Neural cell (in vitro differentiated cells): Measurements from ENCODE around the gene GGCT. TPM values are rescaled to one million over a fixed set of nuclear protein-coding genes. Genes with fewer than 3 reads are reported as not detected.

Experiments
- H2AFZ ChIP-seq: fragments of 200-600, 300-800 bp; sonication (generic), shearing (Covaris generic); 2 replicates; pipeline ENCODE4 v1.6.0; 2014; ENCODE audit warnings: low read depth, mild to moderate bottlenecking, antibody characterized with exemption, low read length, moderate library complexity
- H3F3A ChIP-seq: fragments of 200-600 bp; shearing (Covaris generic); 2 replicates; pipeline ENCODE4 v1.6.1; 2016; ENCODE audit warnings: mild to moderate bottlenecking, moderate library complexity, mixed read lengths, antibody characterized with exemption, low read length; ENCODE audit not compliant: insufficient read depth, poor library complexity, severe bottlenecking
- H3K27ac ChIP-seq: fragments of 200-600, 300-800 bp; sonication (generic), shearing (Covaris generic); 2 replicates; pipeline ENCODE4 v1.5.1; 2014; ENCODE audit warnings: mild to moderate bottlenecking, low read length, moderate library complexity
- H3K27me3 ChIP-seq: fragments of 300-800, 200-600 bp; sonication (generic), shearing (Covaris generic); 2 replicates; pipeline ENCODE4 v1.6.0; 2014; ENCODE audit warnings: mild to moderate bottlenecking, low read depth, low read length, moderate library complexity; ENCODE audit not compliant: insufficient read depth
- H3K36me3 ChIP-seq: fragments of 300-800, 200-600 bp; sonication (generic), shearing (Covaris generic); 2 replicates; pipeline ENCODE4 v1.5.1; 2014; ENCODE audit warnings: mild to moderate bottlenecking, antibody characterized with exemption, low read length, moderate library complexity; ENCODE audit not compliant: insufficient read depth
- H3K4me2 ChIP-seq: fragments of 300-800, 200-600 bp; sonication (generic), shearing (Covaris generic); 2 replicates; pipeline ENCODE4 v1.6.0; 2014; ENCODE audit warnings: mild to moderate bottlenecking, low read length
- H3K4me3 ChIP-seq: fragments of 300-800, 200-600 bp; sonication (generic), shearing (Covaris generic); 2 replicates; pipeline ENCODE4 v1.5.1; 2014; ENCODE audit warnings: mild to moderate bottlenecking, low read length, moderate library complexity
- H3K79me2 ChIP-seq: fragments of 200-600 bp; shearing (Covaris generic); replicated peaks from 2 replicates; pipeline ENCODE4 v1.6.0; 2014; ENCODE audit warnings: mild to moderate bottlenecking, low read length, moderate library complexity; ENCODE audit not compliant: insufficient read depth
- H3K9ac ChIP-seq: fragments of 300-800, 200-600 bp; sonication (generic), shearing (Covaris generic); 2 replicates; pipeline ENCODE4 v1.6.1; 2016; ENCODE audit warnings: mild to moderate bottlenecking, low read length, mixed read lengths
- H3K9me2 ChIP-seq: fragments of 200-600 bp; shearing (Covaris generic); 2 replicates; pipeline ENCODE4 v1.6.1; 2016; ENCODE audit warnings: mild to moderate bottlenecking, low read length, mixed read lengths; ENCODE audit not compliant: insufficient read depth
- H3K9me3 ChIP-seq: fragments of 200-600, 300-800 bp; sonication (generic), shearing (Covaris generic); 2 replicates; pipeline ENCODE4 v1.6.1; 2016; ENCODE audit warnings: mild to moderate bottlenecking, mixed run types, low read length, moderate library complexity, mixed read lengths
- H4K20me1 ChIP-seq: fragments of 200-600 bp; shearing (Covaris generic); 2 replicates; pipeline ENCODE4 v1.6.1; 2016; ENCODE audit warnings: mild to moderate bottlenecking, mixed run types; ENCODE audit not compliant: insufficient read depth
- EP300 ChIP-seq: fragments of 450-650 bp; conservative IDR thresholded peaks from 2 replicates; pipeline ENCODE4 v1.6.1; 2014; ENCODE audit warnings: antibody characterized with exemption, mild to moderate bottlenecking, moderate library complexity; ENCODE audit not compliant: poor library complexity, severe bottlenecking
- EZH2 ChIP-seq: fragments of 200-600, 300-800 bp; shearing (Covaris generic), sonication (generic); IDR thresholded peaks from 2 replicates; pipeline ENCODE4 v1.6.1; 2014; ENCODE audit warnings: antibody characterized with exemption, low read length, borderline replicate concordance, mild to moderate bottlenecking; ENCODE audit not compliant: insufficient read depth, poor library complexity, severe bottlenecking
- MXI1 ChIP-seq: fragments of 450-650 bp; conservative IDR thresholded peaks from 2 replicates; pipeline ENCODE4 v1.6.1; 2014; ENCODE audit warnings: antibody characterized with exemption, mild to moderate bottlenecking; ENCODE audit not compliant: poor library complexity, severe bottlenecking
- POLR2AphosphoS5 ChIP-seq: IDR thresholded peaks from 2 replicates; pipeline ENCODE4 v1.6.1; 2012
- RAD21 ChIP-seq: fragments of 450-650 bp; conservative IDR thresholded peaks from 2 replicates; pipeline ENCODE4 v1.6.1; 2014; ENCODE audit warnings: antibody characterized with exemption, mild to moderate bottlenecking, moderate library complexity
- SMC3 ChIP-seq: fragments of 450-650 bp; conservative IDR thresholded peaks from 2 replicates; pipeline ENCODE4 v1.6.1; 2014; ENCODE audit warnings: antibody characterized with exemption, mild to moderate bottlenecking, moderate library complexity; ENCODE audit not compliant: poor library complexity
- TAF1 ChIP-seq: IDR thresholded peaks from 2 replicates; pipeline ENCODE4 v1.6.1; 2012; ENCODE audit warnings: low read depth
- polyA plus RNA-seq: library from polyadenylated mRNA; depleted of rRNA; stranded (reverse); fragments of >200 nt; gene quantifications from 2 replicates; pipeline ENCODE4 v1.2.3, GENCODE V29; 2014
- TF ChIP-seq, protein P1 (sequence below): IDR thresholded peaks from 2 replicates; pipeline ENCODE4 v1.6.1; 2012; ENCODE audit warnings: borderline replicate concordance
- TF ChIP-seq, protein P2 (sequence below): fragments of 450-650 bp; IDR thresholded peaks from 2 replicates; pipeline ENCODE4 v1.5.1; 2014; ENCODE audit warnings: antibody characterized with exemption, mild to moderate bottlenecking, moderate library complexity; ENCODE audit not compliant: poor library complexity, severe bottlenecking

Gene GGCT
- polyA plus RNA-seq, 1 donor from 2014 or later, result 39.8 TPM

DNA sequence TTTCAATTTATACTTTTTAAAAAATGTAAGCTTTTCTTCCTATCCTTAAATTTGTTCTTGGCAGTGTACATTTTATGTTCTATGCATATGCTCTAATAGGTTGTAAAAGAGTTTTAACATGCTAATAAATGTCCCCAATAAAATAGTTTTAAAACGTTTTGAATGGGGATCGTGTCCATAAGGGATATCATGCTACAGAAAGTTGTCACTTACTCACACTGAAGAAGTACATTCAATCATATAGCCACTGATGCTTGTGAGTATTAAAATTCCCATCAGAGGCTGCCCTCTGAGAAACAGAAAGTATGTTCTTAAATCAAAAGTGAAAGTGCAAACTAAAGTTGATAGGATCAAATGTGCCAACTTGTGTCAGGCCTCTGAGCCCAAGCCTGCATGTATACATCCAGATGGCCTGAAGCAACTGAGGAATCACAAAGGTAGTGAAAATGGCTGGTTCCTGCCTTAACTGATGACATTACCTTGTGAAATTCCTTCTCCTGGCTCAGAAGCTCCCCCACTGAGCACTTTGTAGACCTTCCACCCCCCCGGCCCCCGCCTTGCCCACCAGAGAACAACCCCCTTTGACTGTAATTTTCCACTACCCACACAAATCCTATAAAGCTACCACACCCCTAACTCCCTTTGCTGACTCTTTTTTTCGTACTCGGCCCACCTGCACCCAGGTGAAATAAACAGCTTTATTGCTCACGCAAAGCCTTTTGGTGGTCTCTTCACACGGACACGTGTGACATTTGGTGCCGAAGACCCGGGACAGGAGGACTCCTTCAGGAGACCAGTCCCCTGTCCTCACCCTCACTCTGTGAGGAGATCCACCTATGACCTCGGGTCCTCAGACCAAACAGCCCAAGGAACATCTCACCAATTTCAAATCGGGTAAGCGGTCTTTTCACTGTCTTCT is 25.2 kb downstream of the GGCT start:
- no peaks in the 10 kb centered on the region for H3K79me2 ChIP-seq
- H3F3A ChIP-seq, result no peaks in the 10 kb centered on the region
- H3K4me3 ChIP-seq, result peak overlapping the region; percentile 88
- no peaks in the 10 kb centered on the region for H3K9me2 ChIP-seq
- H3K9me3 ChIP-seq, result no peaks in the 10 kb centered on the region
- no peak overlapping the region for H3K27ac ChIP-seq
- no peak overlapping the region for H2AFZ ChIP-seq
- TF ChIP-seq MXI1 (no peak), EZH2 (no peak), RAD21 (no peak), SMC3 (no peak), TAF1 (no peak), EP300 (no peak), POLR2AphosphoS5 (no peak)
- TF ChIP-seq, protein P1, sequence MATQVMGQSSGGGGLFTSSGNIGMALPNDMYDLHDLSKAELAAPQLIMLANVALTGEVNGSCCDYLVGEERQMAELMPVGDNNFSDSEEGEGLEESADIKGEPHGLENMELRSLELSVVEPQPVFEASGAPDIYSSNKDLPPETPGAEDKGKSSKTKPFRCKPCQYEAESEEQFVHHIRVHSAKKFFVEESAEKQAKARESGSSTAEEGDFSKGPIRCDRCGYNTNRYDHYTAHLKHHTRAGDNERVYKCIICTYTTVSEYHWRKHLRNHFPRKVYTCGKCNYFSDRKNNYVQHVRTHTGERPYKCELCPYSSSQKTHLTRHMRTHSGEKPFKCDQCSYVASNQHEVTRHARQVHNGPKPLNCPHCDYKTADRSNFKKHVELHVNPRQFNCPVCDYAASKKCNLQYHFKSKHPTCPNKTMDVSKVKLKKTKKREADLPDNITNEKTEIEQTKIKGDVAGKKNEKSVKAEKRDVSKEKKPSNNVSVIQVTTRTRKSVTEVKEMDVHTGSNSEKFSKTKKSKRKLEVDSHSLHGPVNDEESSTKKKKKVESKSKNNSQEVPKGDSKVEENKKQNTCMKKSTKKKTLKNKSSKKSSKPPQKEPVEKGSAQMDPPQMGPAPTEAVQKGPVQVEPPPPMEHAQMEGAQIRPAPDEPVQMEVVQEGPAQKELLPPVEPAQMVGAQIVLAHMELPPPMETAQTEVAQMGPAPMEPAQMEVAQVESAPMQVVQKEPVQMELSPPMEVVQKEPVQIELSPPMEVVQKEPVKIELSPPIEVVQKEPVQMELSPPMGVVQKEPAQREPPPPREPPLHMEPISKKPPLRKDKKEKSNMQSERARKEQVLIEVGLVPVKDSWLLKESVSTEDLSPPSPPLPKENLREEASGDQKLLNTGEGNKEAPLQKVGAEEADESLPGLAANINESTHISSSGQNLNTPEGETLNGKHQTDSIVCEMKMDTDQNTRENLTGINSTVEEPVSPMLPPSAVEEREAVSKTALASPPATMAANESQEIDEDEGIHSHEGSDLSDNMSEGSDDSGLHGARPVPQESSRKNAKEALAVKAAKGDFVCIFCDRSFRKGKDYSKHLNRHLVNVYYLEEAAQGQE, result no peak
- TF ChIP-seq, protein P2, sequence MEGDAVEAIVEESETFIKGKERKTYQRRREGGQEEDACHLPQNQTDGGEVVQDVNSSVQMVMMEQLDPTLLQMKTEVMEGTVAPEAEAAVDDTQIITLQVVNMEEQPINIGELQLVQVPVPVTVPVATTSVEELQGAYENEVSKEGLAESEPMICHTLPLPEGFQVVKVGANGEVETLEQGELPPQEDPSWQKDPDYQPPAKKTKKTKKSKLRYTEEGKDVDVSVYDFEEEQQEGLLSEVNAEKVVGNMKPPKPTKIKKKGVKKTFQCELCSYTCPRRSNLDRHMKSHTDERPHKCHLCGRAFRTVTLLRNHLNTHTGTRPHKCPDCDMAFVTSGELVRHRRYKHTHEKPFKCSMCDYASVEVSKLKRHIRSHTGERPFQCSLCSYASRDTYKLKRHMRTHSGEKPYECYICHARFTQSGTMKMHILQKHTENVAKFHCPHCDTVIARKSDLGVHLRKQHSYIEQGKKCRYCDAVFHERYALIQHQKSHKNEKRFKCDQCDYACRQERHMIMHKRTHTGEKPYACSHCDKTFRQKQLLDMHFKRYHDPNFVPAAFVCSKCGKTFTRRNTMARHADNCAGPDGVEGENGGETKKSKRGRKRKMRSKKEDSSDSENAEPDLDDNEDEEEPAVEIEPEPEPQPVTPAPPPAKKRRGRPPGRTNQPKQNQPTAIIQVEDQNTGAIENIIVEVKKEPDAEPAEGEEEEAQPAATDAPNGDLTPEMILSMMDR, result no peak
- no peaks in the 10 kb centered on the region for H3K36me3 ChIP-seq
- H3K27me3 ChIP-seq, result peaks cover 4% of the 10 kb centered on the region
- H4K20me1 ChIP-seq, result no peaks in the 10 kb centered on the region
- H3K9ac ChIP-seq, result no peak overlapping the region
- no peak overlapping the region for H3K4me2 ChIP-seq

DNA sequence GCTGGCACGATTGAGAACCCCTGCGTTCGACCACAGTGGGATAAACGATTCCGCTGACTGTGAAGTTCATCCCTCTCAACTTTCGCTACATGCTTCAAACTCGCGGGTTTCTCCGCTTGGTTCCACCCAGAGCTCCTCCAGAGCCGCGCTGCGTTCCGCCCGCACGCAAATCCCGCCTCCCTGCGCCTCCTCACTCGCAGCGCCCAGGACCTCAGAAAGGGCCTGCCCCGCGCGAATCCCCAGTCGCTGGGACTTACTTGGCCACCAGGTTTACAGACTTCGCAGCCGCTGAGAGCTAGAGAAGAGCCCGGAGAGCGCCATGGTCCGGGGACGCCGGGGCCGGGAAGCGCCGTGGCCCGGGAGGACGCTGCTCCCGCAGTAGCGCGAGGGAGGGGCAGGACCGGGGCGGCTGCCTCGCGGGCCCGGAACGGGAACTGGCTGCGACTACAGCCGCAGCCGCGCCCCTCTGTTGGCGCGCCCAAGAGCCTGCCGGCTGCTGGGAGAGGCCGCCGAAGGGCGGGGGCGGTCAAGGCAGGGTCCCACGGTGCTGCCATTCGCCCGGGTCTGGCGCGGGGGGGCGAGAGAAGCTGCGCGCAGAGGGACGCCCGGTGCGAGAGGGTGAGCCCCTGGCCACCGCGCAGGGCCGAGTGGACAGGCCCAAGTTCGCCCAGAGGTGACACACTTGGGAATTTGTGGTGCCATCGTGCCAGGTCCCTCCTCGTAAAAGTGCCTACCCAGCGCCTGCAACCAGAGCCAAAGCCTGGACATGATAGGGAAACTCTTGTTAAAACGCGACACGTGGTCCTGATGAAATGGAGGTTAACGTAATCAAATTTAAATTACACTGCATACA is 26.1 kb downstream of the GGCT start, which contains the start of gene NOD1:
NOD1 (minus strand) TSS at position 436 of the 853 bp plus-strand sequence. CDS start 21,863 bp downstream, outside the sequence.
- peak within 1 kb of the TSS; percentile 53 for H3K9ac ChIP-seq
- H3K36me3 ChIP-seq, result no peaks in the 10 kb centered on the region
- H3K9me3 ChIP-seq, result no peaks in the 10 kb centered on the region
- no peaks in the 10 kb centered on the region for H3K9me2 ChIP-seq
- peak within 1 kb of the TSS; percentile 38 for H3K4me2 ChIP-seq
- no peaks in the 10 kb centered on the region for H3F3A ChIP-seq
- H3K79me2 ChIP-seq, result no peaks in the 10 kb centered on the region
- peak within 1 kb of the TSS; percentile 51 for H2AFZ ChIP-seq
- no peak within 1 kb of the TSS for H3K27ac ChIP-seq
- H3K27me3 ChIP-seq, result peaks cover 4% of the 10 kb centered on the region
- peak within 1 kb of the TSS; percentile 88 for H3K4me3 ChIP-seq
- TF ChIP-seq MXI1, result peak; percentile 49
- TF ChIP-seq TAF1, result peak; percentile 35
- TF ChIP-seq EP300, result no peak
- TF ChIP-seq EZH2, result no peak
- TF ChIP-seq RAD21, result peak; percentile 27
- TF ChIP-seq SMC3, result no peak
- TF ChIP-seq, protein P2, result peak; percentile 42
- TF ChIP-seq, protein P1, result peak; percentile 19
- no peak for TF ChIP-seq POLR2AphosphoS5
- no peaks in the 10 kb centered on the region for H4K20me1 ChIP-seq
